ENCODE measurements around the gene BHLHE40.

DNA sequence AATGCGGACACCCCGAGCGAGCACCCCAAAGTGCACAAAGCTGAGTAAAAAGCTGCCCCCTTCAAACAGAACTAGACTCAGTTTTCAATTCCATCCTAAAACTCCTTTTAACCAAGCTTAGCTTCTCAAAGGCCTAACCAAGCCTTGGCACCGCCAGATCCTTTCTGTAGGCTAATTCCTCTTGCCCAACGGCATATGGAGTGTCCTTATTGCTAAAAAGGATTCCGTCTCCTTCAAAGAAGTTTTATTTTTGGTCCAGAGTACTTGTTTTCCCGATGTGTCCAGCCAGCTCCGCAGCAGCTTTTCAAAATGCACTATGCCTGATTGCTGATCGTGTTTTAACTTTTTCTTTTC, 5.3 kb downstream of the BHLHE40 start:
- TF ChIP-seq TAF1 (IDR thresholded peaks at IDR 0.05; ENCODE audit: borderline replicate concordance, insufficient read depth, low read length) (no peak), POLR2AphosphoS5 (IDR thresholded peaks at IDR 0.05; ENCODE audit: low read depth, low read length) (no peak), SIN3A (IDR thresholded peaks at IDR 0.05; ENCODE audit: borderline replicate concordance, insufficient read depth, low read length) (no peak), FOXP2 (optimal IDR thresholded peaks at IDR 0.05; ENCODE audit: borderline replicate concordance, extremely low read depth, extremely low read length, insufficient read depth) (no peak)
- TF ChIP-seq, protein P1, sequence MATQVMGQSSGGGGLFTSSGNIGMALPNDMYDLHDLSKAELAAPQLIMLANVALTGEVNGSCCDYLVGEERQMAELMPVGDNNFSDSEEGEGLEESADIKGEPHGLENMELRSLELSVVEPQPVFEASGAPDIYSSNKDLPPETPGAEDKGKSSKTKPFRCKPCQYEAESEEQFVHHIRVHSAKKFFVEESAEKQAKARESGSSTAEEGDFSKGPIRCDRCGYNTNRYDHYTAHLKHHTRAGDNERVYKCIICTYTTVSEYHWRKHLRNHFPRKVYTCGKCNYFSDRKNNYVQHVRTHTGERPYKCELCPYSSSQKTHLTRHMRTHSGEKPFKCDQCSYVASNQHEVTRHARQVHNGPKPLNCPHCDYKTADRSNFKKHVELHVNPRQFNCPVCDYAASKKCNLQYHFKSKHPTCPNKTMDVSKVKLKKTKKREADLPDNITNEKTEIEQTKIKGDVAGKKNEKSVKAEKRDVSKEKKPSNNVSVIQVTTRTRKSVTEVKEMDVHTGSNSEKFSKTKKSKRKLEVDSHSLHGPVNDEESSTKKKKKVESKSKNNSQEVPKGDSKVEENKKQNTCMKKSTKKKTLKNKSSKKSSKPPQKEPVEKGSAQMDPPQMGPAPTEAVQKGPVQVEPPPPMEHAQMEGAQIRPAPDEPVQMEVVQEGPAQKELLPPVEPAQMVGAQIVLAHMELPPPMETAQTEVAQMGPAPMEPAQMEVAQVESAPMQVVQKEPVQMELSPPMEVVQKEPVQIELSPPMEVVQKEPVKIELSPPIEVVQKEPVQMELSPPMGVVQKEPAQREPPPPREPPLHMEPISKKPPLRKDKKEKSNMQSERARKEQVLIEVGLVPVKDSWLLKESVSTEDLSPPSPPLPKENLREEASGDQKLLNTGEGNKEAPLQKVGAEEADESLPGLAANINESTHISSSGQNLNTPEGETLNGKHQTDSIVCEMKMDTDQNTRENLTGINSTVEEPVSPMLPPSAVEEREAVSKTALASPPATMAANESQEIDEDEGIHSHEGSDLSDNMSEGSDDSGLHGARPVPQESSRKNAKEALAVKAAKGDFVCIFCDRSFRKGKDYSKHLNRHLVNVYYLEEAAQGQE (IDR thresholded peaks at IDR 0.05; ENCODE audit: insufficient read depth in 1 of 2, low read depth in 2 of 2, low read length in 2 of 2): no peak
